ENCODE results near the gene TAS2R41. TPM values are rescaled to one million over a fixed set of nuclear protein-coding genes. Genes with fewer than 3 reads are reported as not detected.

The TAS2R41 gene
- total RNA-seq, 1 donor from 2014 or later: not detected

GRCh38 chr7:143444063-143444782, 33.5 kb upstream of the TAS2R41 start:
- intact Hi-C loops (cut with DNase I): no loop called here
- no peaks in the 10 kb centered on the region for H3K9me3 ChIP-seq
- ATAC-seq: no peak
- no peak overlapping the region for H3K4me3 ChIP-seq
- H3K4me1 ChIP-seq: no peaks in the 10 kb centered on the region
- H3K27me3 ChIP-seq: no peaks in the 10 kb centered on the region
- H3K27ac ChIP-seq: no peak overlapping the region
- TF ChIP-seq, protein P1, sequence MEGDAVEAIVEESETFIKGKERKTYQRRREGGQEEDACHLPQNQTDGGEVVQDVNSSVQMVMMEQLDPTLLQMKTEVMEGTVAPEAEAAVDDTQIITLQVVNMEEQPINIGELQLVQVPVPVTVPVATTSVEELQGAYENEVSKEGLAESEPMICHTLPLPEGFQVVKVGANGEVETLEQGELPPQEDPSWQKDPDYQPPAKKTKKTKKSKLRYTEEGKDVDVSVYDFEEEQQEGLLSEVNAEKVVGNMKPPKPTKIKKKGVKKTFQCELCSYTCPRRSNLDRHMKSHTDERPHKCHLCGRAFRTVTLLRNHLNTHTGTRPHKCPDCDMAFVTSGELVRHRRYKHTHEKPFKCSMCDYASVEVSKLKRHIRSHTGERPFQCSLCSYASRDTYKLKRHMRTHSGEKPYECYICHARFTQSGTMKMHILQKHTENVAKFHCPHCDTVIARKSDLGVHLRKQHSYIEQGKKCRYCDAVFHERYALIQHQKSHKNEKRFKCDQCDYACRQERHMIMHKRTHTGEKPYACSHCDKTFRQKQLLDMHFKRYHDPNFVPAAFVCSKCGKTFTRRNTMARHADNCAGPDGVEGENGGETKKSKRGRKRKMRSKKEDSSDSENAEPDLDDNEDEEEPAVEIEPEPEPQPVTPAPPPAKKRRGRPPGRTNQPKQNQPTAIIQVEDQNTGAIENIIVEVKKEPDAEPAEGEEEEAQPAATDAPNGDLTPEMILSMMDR (IDR thresholded peaks at IDR 0.05): no peak
- no peaks in the 10 kb centered on the region for H3K36me3 ChIP-seq
- DNase-seq: no peak

- intact Hi-C loops (cut with DNase I): no loop called here
- H3K36me3 ChIP-seq: no peaks in the 10 kb centered on the region
- H3K4me3 ChIP-seq: no peak overlapping the region
- no peak overlapping the region for H3K27ac ChIP-seq
- ATAC-seq (no peak), DNase-seq (no peak)
- H3K27me3 ChIP-seq: no peaks in the 10 kb centered on the region
- TF ChIP-seq, protein P1 (IDR thresholded peaks at IDR 0.05): no peak
- H3K9me3 ChIP-seq: no peaks in the 10 kb centered on the region
- no peaks in the 10 kb centered on the region for H3K4me1 ChIP-seq
These were observed 32.9 kb upstream of the TAS2R41 start for GRCh38 chr7:143444785-143445184.

DNA sequence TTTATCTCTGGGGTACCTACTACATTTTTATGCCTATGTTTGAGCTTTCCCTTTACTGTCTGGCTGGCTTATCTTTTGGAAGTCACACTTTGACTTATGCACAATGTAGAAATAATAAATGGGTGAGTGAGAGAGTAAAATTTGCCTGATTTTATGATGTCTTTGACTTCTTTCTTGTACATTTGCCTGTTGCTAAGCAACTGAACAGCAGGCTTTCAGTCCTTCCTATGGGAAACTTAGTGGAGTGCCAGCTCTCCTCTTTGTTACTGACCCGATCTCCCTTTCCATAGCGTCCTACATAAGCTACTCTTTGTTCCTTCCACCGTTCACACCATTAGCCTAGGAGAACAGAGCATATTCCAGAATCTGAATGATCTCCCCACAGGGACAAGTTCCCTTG, 30.2 kb upstream of the TAS2R41 start:
- no peak for DNase-seq
- H3K9me3 ChIP-seq: no peaks in the 10 kb centered on the region
- no peaks in the 10 kb centered on the region for H3K36me3 ChIP-seq
- H3K27me3 ChIP-seq: no peaks in the 10 kb centered on the region
- H3K4me3 ChIP-seq: no peak overlapping the region
- H3K27ac ChIP-seq: no peak overlapping the region
- no peak for ATAC-seq
- intact Hi-C loops (cut with DNase I): no loop called here
- TF ChIP-seq, protein P1 (IDR thresholded peaks at IDR 0.05): no peak
- no peaks in the 10 kb centered on the region for H3K4me1 ChIP-seq

- DNase-seq: no peak
These were observed 29.2 kb upstream of the TAS2R41 start for GRCh38 chr7:143448429-143448828.

GRCh38 chr7:143449793-143450192, 27.9 kb upstream of the TAS2R41 start:
- H3K9me3 ChIP-seq: no peaks in the 10 kb centered on the region
- no peak overlapping the region for H3K4me3 ChIP-seq
- no peak overlapping the region for H3K27ac ChIP-seq
- TF ChIP-seq, protein P1 (IDR thresholded peaks at IDR 0.05): no peak
- H3K36me3 ChIP-seq: no peaks in the 10 kb centered on the region
- intact Hi-C loops (cut with DNase I): no loop called here
- DNase-seq: no peak
- no peak for ATAC-seq
- H3K4me1 ChIP-seq: no peaks in the 10 kb centered on the region
- H3K27me3 ChIP-seq: no peaks in the 10 kb centered on the region

More at GRCh38 chr7:143448429-143448828, 29.2 kb upstream of the TAS2R41 start:
- no peaks in the 10 kb centered on the region for H3K4me1 ChIP-seq
- TF ChIP-seq, protein P1 (IDR thresholded peaks at IDR 0.05): no peak
- no peak overlapping the region for H3K4me3 ChIP-seq
- no peaks in the 10 kb centered on the region for H3K9me3 ChIP-seq
- no peaks in the 10 kb centered on the region for H3K27me3 ChIP-seq
- no peak for ATAC-seq
- H3K36me3 ChIP-seq: no peaks in the 10 kb centered on the region
- H3K27ac ChIP-seq: no peak overlapping the region
- intact Hi-C loops (cut with DNase I): no loop called here
